Cerebellar nuclear complex (tissue), 1 donor: ENCODE measurements around the gene TMED10.

ENCODE experiments used
- DNase-seq, 2 experiments: peaks; one replicate each; lab custom pipeline; 2025; lab: John Stamatoyannopoulos, UW

The TMED10 gene

DNA sequence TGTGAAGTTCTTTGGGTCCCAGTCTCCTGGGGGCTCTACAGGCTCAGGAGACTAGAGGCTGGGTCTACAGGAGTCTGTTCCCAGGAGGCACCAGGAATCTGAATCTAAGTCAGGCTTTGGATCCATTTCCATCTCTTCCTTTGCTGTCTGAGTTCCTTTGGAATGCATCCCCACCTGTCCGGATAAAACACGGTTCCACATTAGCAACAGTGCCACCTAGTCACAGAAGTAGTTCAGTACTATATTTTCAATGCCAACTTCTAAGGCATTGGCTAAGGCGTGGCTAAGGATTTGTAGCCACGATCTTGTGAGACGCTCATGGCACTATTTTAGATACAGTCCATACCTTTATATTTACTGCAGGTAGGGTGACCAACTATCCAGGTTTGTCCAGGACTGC, 91.9 kb downstream of the TMED10 start:
- no peak for DNase-seq

DNA sequence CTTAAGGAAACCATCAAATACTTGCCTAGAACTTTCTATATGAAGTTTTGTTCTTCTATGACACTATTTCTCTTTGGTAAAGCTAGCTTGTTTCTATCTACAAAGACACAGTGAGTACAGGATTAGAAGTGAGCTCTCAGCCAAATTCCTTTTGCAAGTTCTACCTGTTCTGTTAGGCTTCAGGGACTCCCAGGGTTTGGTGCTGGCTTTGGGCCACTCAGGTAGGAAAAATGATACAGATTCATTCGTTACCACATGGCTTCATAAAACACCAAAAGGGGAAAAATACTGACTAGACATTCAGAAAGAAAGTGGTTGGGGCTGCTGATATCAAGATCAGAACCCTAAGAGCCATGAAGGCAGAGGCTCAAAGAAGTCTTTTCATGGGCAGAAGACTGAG, 93.1 kb downstream of the TMED10 start:
- DNase-seq, result no peak

DNA sequence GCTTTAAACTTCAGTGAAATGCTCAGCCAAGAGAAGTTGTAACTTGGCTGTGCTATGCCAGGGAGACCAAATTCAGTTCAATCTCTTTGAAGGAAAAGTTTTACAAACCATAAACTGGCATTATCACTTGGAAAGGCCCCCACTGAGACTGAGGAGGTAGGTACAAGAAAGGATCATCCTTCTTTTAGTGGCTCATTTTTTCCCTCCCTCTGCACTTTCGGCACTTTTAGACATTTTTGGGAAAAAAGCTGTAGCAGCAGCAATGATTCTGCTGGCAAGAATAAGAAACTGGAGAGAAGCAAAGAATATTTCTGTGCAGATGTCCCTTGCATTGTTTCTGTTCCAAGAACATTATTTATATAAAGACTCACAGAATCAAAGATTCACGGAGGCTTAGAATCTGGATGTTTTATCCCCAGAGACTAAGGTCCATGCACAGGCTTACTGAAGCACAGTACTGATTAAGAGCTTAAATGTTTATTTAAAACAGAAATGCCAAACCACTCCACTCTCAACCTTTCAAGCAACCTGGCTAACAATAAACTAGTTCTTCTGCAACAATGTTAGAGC, 94.7 kb downstream of the TMED10 start:
- no peak for DNase-seq
